LNCAP (cell line): ENCODE measurements around the gene PHF14.

ENCODE experiments used
- CTCF ChIP-seq: fragments of 450-650 bp; IDR thresholded peaks from 2 replicates; pipeline ENCODE4 v1.5.1; 2017; ENCODE audit warnings: mild to moderate bottlenecking

Gene PHF14

GRCh38 chr7:11120068-11120664 is 146.5 kb downstream of the PHF14 start:
- TF ChIP-seq CTCF = no peak

- no peak for TF ChIP-seq CTCF
Measured at GRCh38 chr7:11120675-11121220, 147.1 kb downstream of the PHF14 start.

GRCh38 chr7:11124856-11125559 is 151.3 kb downstream of the PHF14 start:
- no peak for TF ChIP-seq CTCF

- no peak for TF ChIP-seq CTCF
Measured at GRCh38 chr7:11127114-11127785, 153.6 kb downstream of the PHF14 start.

GRCh38 chr7:11127988-11128387 is 154.3 kb downstream of the PHF14 start:
- no peak for TF ChIP-seq CTCF

GRCh38 chr7:11128498-11128897 is 154.8 kb downstream of the PHF14 start:
- no peak for TF ChIP-seq CTCF

GRCh38 chr7:11130012-11130411 is 156.3 kb downstream of the PHF14 start:
- TF ChIP-seq CTCF = no peak
